ENCODE data around the gene ATP1A2. TPM values are rescaled to one million over a fixed set of nuclear protein-coding genes. Genes with fewer than 3 reads are reported as not detected.

The ATP1A2 gene
- total RNA-seq, 1 donor from 2014 or later = 14.5 TPM

DNA sequence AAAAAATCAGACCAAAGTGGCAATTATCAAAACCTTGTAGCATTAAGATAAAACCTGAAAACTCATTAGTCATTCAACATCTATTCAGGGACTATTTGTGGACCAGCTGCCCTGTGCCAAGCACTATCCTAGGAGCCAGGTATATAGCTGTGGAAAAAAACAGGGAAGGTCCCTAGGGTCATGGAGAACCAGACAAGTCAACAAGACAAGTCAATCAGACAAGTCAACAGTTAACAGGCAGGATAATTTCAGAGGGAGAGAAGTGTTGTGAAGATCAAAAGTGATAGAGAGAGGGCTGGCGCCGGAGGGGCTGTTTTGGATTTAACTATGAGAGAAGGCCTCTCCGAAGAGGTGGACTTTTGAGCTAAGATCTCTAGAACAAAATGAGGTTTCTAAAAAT, 32.6 kb downstream of the ATP1A2 start:
- Mint-ChIP-seq H3K27ac (no peak overlapping the region), H3K4me3 (no peak overlapping the region), H3K27me3 (no peaks in the 10 kb centered on the region), H3K4me1 (ENCODE audit: unreplicated experiment) (peaks cover 4% of the 10 kb centered on the region), H3K9me3 (no peaks in the 10 kb centered on the region), H3K36me3 (no peaks in the 10 kb centered on the region)
- TF ChIP-seq, protein P1, sequence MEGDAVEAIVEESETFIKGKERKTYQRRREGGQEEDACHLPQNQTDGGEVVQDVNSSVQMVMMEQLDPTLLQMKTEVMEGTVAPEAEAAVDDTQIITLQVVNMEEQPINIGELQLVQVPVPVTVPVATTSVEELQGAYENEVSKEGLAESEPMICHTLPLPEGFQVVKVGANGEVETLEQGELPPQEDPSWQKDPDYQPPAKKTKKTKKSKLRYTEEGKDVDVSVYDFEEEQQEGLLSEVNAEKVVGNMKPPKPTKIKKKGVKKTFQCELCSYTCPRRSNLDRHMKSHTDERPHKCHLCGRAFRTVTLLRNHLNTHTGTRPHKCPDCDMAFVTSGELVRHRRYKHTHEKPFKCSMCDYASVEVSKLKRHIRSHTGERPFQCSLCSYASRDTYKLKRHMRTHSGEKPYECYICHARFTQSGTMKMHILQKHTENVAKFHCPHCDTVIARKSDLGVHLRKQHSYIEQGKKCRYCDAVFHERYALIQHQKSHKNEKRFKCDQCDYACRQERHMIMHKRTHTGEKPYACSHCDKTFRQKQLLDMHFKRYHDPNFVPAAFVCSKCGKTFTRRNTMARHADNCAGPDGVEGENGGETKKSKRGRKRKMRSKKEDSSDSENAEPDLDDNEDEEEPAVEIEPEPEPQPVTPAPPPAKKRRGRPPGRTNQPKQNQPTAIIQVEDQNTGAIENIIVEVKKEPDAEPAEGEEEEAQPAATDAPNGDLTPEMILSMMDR (conservative IDR thresholded peaks at IDR 0.05) = no peak
- no peak for DNase-seq (ENCODE audit: extremely low spot score, unreplicated experiment)

DNA sequence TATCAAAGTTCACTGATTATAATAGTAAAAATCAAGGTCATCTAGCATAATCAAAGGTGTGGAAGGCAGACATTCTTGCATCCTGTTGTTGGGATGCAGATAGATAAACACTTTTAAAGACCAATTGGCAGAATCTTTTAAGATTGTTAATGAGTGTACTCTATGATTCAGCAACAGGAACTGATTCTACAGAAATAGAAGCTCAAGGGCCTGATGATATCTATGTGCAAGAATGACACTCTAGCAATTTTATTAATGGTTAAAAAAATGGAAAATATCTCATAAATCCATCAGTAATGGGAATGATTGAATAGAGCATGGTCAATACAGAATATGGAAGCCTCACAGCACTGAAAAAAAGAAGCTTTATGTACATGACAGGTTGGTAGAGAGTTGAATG, 33.7 kb downstream of the ATP1A2 start:
- no peak overlapping the region for H3K27ac Mint-ChIP-seq
- H3K36me3 Mint-ChIP-seq = no peaks in the 10 kb centered on the region
- DNase-seq (ENCODE audit: extremely low spot score, unreplicated experiment) = no peak
- H3K4me3 Mint-ChIP-seq = no peak overlapping the region
- no peaks in the 10 kb centered on the region for H3K27me3 Mint-ChIP-seq
- no peaks in the 10 kb centered on the region for H3K9me3 Mint-ChIP-seq
- peaks cover 4% of the 10 kb centered on the region for H3K4me1 Mint-ChIP-seq (ENCODE audit: unreplicated experiment)
- TF ChIP-seq, protein P1 (conservative IDR thresholded peaks at IDR 0.05) = no peak

DNA sequence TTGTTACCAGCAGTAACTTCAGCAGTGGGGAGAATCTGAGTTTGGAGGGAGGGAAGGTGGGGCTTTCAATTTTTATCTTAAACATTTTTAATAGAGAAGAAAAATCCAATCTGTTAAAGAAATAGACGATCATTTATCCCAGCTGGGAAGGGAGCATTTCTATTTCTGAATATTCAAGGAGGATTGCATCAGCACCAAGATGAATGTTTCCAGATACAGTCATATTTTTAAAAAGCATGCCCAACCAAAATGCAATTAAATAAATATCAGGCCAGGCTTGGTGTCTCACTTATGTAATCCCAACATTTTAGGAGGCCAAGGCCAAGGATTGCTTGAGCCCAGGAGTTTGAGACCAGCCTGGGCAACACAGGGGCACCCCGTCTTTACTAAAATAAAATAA, 34.2 kb downstream of the ATP1A2 start:
- H3K9me3 Mint-ChIP-seq = no peaks in the 10 kb centered on the region
- no peak for DNase-seq (ENCODE audit: extremely low spot score, unreplicated experiment)
- TF ChIP-seq, protein P1 (conservative IDR thresholded peaks at IDR 0.05) = no peak
- H3K36me3 Mint-ChIP-seq = no peaks in the 10 kb centered on the region
- no peaks in the 10 kb centered on the region for H3K27me3 Mint-ChIP-seq
- peaks cover 4% of the 10 kb centered on the region for H3K4me1 Mint-ChIP-seq (ENCODE audit: unreplicated experiment)
- H3K27ac Mint-ChIP-seq = no peak overlapping the region
- H3K4me3 Mint-ChIP-seq = no peak overlapping the region

DNA sequence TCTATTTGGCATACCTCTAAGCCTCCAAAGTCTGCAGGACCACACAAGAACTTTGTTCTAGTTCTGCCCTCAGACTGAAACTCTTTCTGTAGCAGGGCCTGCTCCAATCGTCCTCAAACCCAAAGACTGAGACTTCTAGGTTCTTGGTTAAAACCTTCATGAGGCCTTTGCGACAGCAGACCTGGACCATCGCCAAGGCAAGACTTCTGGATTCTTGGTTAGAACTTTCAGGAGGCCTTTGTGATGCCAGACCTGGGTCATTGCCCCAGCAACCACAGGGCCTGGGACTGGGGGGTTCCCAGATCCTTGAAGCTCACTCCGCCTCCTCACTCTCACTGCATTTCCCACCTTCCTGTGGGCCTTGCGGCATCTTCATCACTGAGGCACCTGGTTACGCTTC, 35.7 kb downstream of the ATP1A2 start, which contains the start of gene ATP1A4:
TSS of gene ATP1A4 (plus strand) at position 301 of the 400 bp plus-strand sequence. CDS start 438 bp downstream, outside the sequence.
- no peak for DNase-seq (ENCODE audit: extremely low spot score, unreplicated experiment)
- Mint-ChIP-seq H3K27me3 (no peaks in the 10 kb centered on the region), H3K9me3 (no peaks in the 10 kb centered on the region), H3K4me1 (ENCODE audit: unreplicated experiment) (no peaks in the 10 kb centered on the region), H3K27ac (no peak within 1 kb of the TSS), H3K4me3 (no peak within 1 kb of the TSS), H3K36me3 (no peaks in the 10 kb centered on the region)
- TF ChIP-seq, protein P1 (conservative IDR thresholded peaks at IDR 0.05) = no peak

DNA sequence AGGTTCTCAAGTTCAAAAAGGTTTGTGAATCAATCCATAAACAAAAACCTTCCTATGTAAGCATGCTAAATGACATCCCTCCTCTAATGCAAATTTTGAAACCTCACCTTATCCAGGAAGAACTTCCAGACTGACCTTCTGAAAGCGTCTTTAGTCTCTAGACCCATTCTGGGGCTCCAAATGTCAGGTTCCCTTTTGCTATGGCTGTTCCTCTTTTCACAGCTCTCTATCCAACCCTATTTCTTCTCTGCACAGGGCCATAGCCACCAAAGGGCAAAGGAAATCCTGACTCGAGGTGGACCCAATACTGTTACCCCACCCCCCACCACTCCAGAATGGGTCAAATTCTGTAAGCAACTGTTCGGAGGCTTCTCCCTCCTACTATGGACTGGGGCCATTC, 39.2 kb downstream of the ATP1A2 start:
- Mint-ChIP-seq H3K4me1 (ENCODE audit: unreplicated experiment) (no peaks in the 10 kb centered on the region), H3K27me3 (peaks cover 3% of the 10 kb centered on the region), H3K36me3 (no peaks in the 10 kb centered on the region), H3K4me3 (no peak overlapping the region), H3K27ac (no peak overlapping the region), H3K9me3 (no peaks in the 10 kb centered on the region)
- no peak for DNase-seq (ENCODE audit: extremely low spot score, unreplicated experiment)
- TF ChIP-seq, protein P1 (conservative IDR thresholded peaks at IDR 0.05) = no peak

DNA sequence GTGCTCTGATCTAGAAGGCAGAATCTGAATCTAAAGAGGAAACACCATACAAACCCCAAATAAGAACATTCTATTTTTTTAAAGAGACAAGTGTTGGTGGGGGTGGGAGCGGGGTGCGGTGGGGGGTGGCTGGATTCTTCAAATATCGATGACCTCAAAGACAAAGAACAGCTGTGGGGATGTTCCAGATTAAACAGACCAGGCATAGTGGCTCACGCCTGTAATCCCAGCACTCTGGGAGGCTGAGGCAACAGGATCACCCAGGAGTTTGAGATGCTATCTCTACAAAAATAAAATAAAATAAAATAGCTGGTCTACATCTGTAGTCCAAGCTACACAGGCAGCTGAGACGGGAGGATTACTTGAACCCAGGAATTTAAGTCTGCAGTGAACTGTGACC, 40.8 kb downstream of the ATP1A2 start:
- Mint-ChIP-seq H3K27ac (no peak overlapping the region), H3K4me3 (no peak overlapping the region), H3K27me3 (peaks cover 3% of the 10 kb centered on the region), H3K36me3 (no peaks in the 10 kb centered on the region), H3K4me1 (ENCODE audit: unreplicated experiment) (no peaks in the 10 kb centered on the region), H3K9me3 (no peaks in the 10 kb centered on the region)
- no peak for DNase-seq (ENCODE audit: extremely low spot score, unreplicated experiment)
- TF ChIP-seq, protein P1 (conservative IDR thresholded peaks at IDR 0.05) = no peak

Measured in type B pancreatic cell (in vitro differentiated cells).